Psoas muscle (tissue), 8 donors: ENCODE measurements around the gene MIER2. TPM values are rescaled to one million over a fixed set of nuclear protein-coding genes. Genes with fewer than 3 reads are reported as not detected.
"Not testable (repeated sequence)": the region's sequence is repeated elsewhere in the genome, so short reads cannot be mapped to it uniquely, and the experiment has no call there.

ENCODE experiments used
- ATAC-seq, 4 donors: fragments of 200-7000 bp; cut with Tn5 transposase; one replicate each; pipeline ENCODE4 v1.9.1; 2020; ENCODE audit warnings: moderate library complexity in 3 of 4, mild to moderate bottlenecking in 2 of 4
- DNase-seq, 2 donors: peaks; one replicate each; pipeline ENCODE4 v3.0.0-alpha.2; 2020
- H3K27ac ChIP-seq: fragments of 200-600 bp; one replicate; pipeline ENCODE4 v1.8.0; 2022
- H3K27me3 ChIP-seq, 3 donors: fragments of 200-600 bp in 1 of 3; one replicate each; pipeline versions ENCODE4 v1.6.1 to v1.8.0; 2013 to 2022; ENCODE audit warnings: low read length in 2 of 3, mild to moderate bottlenecking in 2 of 3, moderate library complexity in 1 of 3; ENCODE audit not compliant: insufficient read depth in 3 of 3
- H3K36me3 ChIP-seq, 2 donors: fragments of 200-600 bp in 1 of 2; one replicate each; pipeline versions ENCODE4 v1.6.1 to v1.8.0; 2013 to 2022; ENCODE audit warnings: low read depth in 1 of 2, mild to moderate bottlenecking in 1 of 2, moderate library complexity in 1 of 2; ENCODE audit not compliant: insufficient read depth in 1 of 2
- H3K4me1 ChIP-seq: fragments of 200-600 bp; one replicate; pipeline ENCODE4 v1.8.0; 2022
- H3K4me3 ChIP-seq: fragments of 200-600 bp; one replicate; pipeline ENCODE4 v1.8.0; 2022; ENCODE audit warnings: mild to moderate bottlenecking
- H3K9me3 ChIP-seq: fragments of 200-600 bp; one replicate; pipeline ENCODE4 v1.8.0; 2022
- WGBS, 3 donors: extraction: QIAGEN DNeasy Blood & Tissue Kit; methylation state at CpG; one replicate each; pipeline versions ENCODE4 v1.1.6 to v1.1.7; 2013; 5-methylcytosine and 5-hydroxymethylcytosine counted together
- intact Hi-C, 2 donors: fragments of 100-400 bp; cut with DNase I; formaldehyde crosslinking; loops; one replicate each; pipeline versions ENCODE4 v1.11.0 to v1.14.2; 2022
- long read RNA-seq, 2 donors: library from polyadenylated mRNA; unstranded; transcript quantifications; one replicate each; pipeline ENCODE4 v2.0.0, GENCODE V29; 2021
- polyA plus RNA-seq, 3 donors: library from polyadenylated mRNA; stranded (reverse); fragments of 200-250 nt; gene quantifications; one replicate each; pipeline ENCODE4 v1.2.3, GENCODE V29; 2013
- total RNA-seq, 4 donors: library from RNA; stranded (reverse); fragmentation: NEBNext Ultra II Directional in 2 of 4; extraction: Animal tissue kit (Norgen Biotek cat#: 25700) in 2 of 4; gene quantifications; one replicate each; pipeline versions ENCODE4 v1.2.1 to v1.2.4, GENCODE V29; 2021 to 2023
- TF ChIP-seq, protein P1 (sequence below): fragments of 200-600 bp; IDR thresholded peaks from one replicate; pipeline ENCODE4 v1.8.0; 2022; ENCODE audit warnings: antibody characterized with exemption
- donor health status: healthy with polysubstance abuse.
- donor health status: DM: no; HTN: no; CAD: no; lungs with moderate emphysema.
- donor health status: Bipolar disorder and iron deficiency.
- donor health status: healthy.
- donor health status: DM: yes; HTN: yes; CAD: no.
- donor health status: DM: no; HTN: no; CAD: no.
- donor health status: DM: no; HTN: no; CAD: no.
- donor health status: DM: yes; HTN: yes; CAD: no.

Gene MIER2, protein sequence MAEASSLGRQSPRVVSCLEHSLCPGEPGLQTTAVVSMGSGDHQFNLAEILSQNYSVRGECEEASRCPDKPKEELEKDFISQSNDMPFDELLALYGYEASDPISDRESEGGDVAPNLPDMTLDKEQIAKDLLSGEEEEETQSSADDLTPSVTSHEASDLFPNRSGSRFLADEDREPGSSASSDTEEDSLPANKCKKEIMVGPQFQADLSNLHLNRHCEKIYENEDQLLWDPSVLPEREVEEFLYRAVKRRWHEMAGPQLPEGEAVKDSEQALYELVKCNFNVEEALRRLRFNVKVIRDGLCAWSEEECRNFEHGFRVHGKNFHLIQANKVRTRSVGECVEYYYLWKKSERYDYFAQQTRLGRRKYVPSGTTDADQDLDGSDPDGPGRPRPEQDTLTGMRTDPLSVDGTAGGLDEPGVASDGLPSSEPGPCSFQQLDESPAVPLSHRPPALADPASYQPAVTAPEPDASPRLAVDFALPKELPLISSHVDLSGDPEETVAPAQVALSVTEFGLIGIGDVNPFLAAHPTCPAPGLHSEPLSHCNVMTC
- total RNA-seq (10 to 100 TPM; 19.1 to 22.2 (median 20.2) TPM), polyA plus RNA-seq (10 to 100 TPM; 13.3 to 18.9 (median 15.8) TPM)
- long read RNA-seq, donor 1, full-length matches to known transcripts = 2 of 5 reads
- long read RNA-seq, donor 1, partial matches to known transcripts = 1 of 5 reads
- long read RNA-seq, donor 1, other reads (novel, unspliced or antisense) = 2 of 5 reads
- long read RNA-seq, donor 2, full-length matches to known transcripts = 4 of 18 reads
- long read RNA-seq, donor 2, partial matches to known transcripts = 6 of 18 reads
- long read RNA-seq, donor 2, other reads (novel, unspliced or antisense) = 8 of 18 reads

DNA sequence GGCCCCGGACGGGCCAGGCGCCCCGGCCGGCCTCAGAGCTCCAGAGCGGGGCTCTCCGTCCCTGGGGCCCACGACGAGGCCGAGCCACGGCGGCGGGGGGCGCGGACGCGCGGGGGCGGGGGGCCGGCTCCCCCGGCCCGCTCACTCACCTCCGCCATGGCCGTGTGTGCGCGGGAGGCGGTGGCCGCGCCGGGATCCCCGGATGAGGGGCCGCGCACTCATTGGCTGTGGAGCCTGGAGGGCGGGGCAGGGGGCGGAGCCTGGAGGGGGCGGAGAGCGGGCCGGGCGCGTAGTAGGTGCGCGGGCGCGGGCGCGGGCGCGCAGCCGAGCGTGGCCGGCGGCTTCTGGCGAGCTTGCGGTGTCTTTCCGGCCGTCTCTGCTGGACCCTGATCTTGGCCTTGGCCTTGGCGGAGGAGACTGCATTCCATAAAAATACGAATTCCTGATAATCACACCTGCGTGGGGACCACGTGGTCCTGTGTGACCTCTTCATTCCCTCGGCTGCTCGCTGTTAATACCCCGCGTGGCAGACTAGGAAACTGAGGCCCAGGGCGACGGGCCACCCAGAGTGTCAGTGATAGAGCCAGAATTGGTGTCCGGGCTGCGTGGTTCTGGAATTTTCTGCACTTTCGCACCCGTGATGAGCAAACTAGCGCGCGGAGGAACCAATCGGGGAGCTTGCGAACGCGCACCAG is at the start of gene MIER2:
Gene MIER2, minus strand, starts transcription at position 172 of the 695 bp plus-strand sequence. Its CDS starts 14 bp downstream, at position 158.
- peak within 1 kb of the TSS; percentile 74 for H3K4me3 ChIP-seq
- DNase-seq (peak; percentile 85 to 90), ATAC-seq (peak; percentile 95 to 99 (median 98))
- intact Hi-C loops = no loop called here
- peak within 1 kb of the TSS; percentile 65 for H3K27ac ChIP-seq
- H3K36me3 ChIP-seq = no peaks in the 10 kb centered on the region
- peaks cover 0 to 6% (median 4%) of the 10 kb centered on the region in 3 donors for H3K27me3 ChIP-seq
- TF ChIP-seq, protein P1, sequence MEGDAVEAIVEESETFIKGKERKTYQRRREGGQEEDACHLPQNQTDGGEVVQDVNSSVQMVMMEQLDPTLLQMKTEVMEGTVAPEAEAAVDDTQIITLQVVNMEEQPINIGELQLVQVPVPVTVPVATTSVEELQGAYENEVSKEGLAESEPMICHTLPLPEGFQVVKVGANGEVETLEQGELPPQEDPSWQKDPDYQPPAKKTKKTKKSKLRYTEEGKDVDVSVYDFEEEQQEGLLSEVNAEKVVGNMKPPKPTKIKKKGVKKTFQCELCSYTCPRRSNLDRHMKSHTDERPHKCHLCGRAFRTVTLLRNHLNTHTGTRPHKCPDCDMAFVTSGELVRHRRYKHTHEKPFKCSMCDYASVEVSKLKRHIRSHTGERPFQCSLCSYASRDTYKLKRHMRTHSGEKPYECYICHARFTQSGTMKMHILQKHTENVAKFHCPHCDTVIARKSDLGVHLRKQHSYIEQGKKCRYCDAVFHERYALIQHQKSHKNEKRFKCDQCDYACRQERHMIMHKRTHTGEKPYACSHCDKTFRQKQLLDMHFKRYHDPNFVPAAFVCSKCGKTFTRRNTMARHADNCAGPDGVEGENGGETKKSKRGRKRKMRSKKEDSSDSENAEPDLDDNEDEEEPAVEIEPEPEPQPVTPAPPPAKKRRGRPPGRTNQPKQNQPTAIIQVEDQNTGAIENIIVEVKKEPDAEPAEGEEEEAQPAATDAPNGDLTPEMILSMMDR = no peak
- WGBS, 3 donors = 6 to 10% (median 6%) methylated on average over 44 to 77 of the region's 77 CpGs
- peaks cover 35% of the 10 kb centered on the region for H3K4me1 ChIP-seq
- no peaks in the 10 kb centered on the region for H3K9me3 ChIP-seq

DNA sequence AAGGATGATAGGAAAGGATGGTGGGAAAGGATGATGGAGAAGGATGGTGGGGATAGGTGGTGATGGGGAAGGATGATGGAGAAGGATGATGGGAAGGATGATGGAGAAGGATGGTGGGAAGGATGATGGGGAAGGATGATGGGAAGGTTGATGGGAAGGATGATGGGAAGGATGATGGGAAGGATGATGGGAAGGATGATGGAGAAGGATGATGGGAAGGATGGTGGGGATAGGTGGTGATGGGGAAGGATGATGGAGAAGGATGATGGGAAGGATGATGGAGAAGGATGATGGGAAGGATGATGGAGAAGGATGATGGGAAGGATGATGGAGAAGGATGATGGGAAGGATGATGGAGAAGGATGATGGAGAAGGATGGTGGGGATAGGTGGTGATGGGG is 49.0 kb upstream of the MIER2 start:
- H3K4me1 ChIP-seq, intact Hi-C loops, DNase-seq, ATAC-seq, H3K27ac ChIP-seq, H3K9me3 ChIP-seq, H3K4me3 ChIP-seq, H3K36me3 ChIP-seq: not testable (repeated sequence)
- peaks cover 0 to 11% (median 2%) of the 10 kb centered on the region in 3 donors for H3K27me3 ChIP-seq

DNA sequence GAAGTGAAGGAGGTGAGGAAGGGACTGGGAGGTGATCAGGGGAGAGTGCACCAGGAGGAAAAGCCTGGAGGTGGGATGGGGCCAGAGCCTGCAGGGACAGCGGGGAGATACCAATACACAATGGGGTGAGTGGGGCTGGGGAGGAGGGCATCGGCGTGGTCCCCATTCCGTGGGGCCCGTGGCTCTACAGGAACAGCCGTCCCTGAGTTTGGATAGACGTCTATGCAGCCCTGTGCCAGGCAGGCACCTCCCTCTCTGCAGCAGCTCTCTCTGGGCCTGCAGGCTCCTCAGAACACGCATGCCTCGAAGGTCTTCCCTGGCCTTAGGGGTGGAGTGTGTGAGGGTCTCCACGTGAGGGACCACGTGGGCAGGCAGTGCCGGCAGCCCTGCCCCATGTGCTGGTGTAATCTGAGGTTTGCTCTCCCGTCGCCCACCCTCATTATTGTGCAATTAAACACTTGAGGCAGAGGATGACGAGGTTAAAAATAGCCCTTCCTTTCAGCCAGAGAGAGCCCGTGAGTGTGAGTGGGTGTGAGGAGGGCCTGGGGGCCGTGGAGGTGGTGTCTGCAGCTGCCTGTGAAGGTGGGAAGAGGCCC is 47.9 kb upstream of the MIER2 start:
- Histone ChIP-seq H3K27ac (no peak overlapping the region), H3K36me3 (no peaks in the 10 kb centered on the region), H3K9me3 (no peaks in the 10 kb centered on the region), H3K4me1 (no peaks in the 10 kb centered on the region), H3K4me3 (no peak overlapping the region), H3K27me3 (peaks cover 0 to 10% (median 2%) of the 10 kb centered on the region in 3 donors)
- no peak for DNase-seq
- no peak for ATAC-seq
- WGBS, 3 donors = 45 to 56% (median 52%) methylated on average over 17 of the region's 17 CpGs
- TF ChIP-seq, protein P1 = no peak
- intact Hi-C loops = no loop called here

DNA sequence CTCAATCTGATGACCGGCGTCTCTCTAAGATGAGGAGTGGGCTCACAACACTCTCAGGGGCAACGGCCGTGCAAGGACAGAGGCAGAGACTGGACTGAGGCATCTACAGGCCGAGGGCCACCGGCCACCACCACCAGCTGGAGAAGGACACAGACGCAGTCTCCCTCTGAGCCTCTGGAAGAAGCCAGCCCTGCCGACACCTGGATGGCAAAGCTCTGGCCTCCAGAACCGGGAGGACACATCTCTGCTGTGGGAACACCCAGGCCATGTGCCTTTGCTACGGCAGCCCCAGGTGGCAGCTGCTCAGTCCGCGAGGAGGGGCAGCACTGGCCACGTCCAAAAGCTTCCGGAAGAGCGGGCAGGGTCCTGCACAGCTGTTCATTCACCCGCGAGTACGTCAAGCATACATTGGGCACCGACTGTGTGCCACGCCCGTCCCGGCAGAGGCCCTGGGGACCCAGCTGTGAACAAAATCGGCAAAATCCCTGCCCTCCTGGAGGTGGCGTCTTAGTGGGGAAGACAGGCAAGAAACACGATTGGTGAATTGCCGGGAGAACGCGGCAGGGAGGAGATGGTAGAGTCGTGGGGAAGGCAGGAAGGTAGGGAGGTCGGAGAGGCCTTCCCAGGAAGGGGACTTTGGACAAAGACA is 47.3 kb upstream of the MIER2 start:
- ATAC-seq (no peak), DNase-seq (no peak)
- 60 to 76% (median 64%) methylated on average over 30 of the region's 30 CpGs for WGBS, 3 donors
- Histone ChIP-seq H3K36me3 (no peaks in the 10 kb centered on the region), H3K27ac (no peak overlapping the region), H3K4me1 (no peaks in the 10 kb centered on the region), H3K27me3 (peaks cover 0 to 10% (median 2%) of the 10 kb centered on the region in 3 donors), H3K9me3 (no peaks in the 10 kb centered on the region), H3K4me3 (no peak overlapping the region)
- intact Hi-C loops = no loop called here
- TF ChIP-seq, protein P1 = no peak
